GM21390 (cell line): ENCODE measurements around the gene DYNC1LI2.
"Not testable (repeated sequence)": the region's sequence is repeated elsewhere in the genome, so short reads cannot be mapped to it uniquely, and the experiment has no call there.

Source experiments
- ATAC-seq: cut with Tn5 transposase; IDR thresholded peaks from one replicate; pipeline ENCODE4 v1.9.1; 2021; ENCODE audit not compliant: unreplicated experiment

Gene DYNC1LI2

GRCh38 chr16:66698046-66698445 is 53.4 kb downstream of the DYNC1LI2 start:
- no peak for ATAC-seq

GRCh38 chr16:66696669-66697630 is 54.5 kb downstream of the DYNC1LI2 start, which contains the start of gene CMTM4:
CMTM4 (minus strand) TSS chr16:66696743; CDS start chr16:66696525, 218 bp downstream.
- ATAC-seq, result peak; percentile 92

GRCh38 chr16:66695935-66696668 is 55.3 kb downstream of the DYNC1LI2 start:
- peak; percentile 51 for ATAC-seq

GRCh38 chr16:66695471-66695934 is 55.9 kb downstream of the DYNC1LI2 start:
- ATAC-seq, result no peak

GRCh38 chr16:66693149-66693548 is 58.3 kb downstream of the DYNC1LI2 start:
- ATAC-seq, result no peak

GRCh38 chr16:66692341-66692740 is 59.1 kb downstream of the DYNC1LI2 start:
- ATAC-seq, result no peak

GRCh38 chr16:66691234-66691633 is 60.2 kb downstream of the DYNC1LI2 start:
- ATAC-seq, result no peak

- ATAC-seq, result no peak
These were observed 61.1 kb downstream of the DYNC1LI2 start for GRCh38 chr16:66690106-66690847.

- no peak for ATAC-seq
These were observed 62.1 kb downstream of the DYNC1LI2 start for GRCh38 chr16:66689282-66689681.

- no peak for ATAC-seq
These were observed 63.3 kb downstream of the DYNC1LI2 start for GRCh38 chr16:66687906-66688625.

GRCh38 chr16:66685501-66686115 is 65.8 kb downstream of the DYNC1LI2 start:
- not testable (repeated sequence) for ATAC-seq

- ATAC-seq, result no peak
These were observed 69.1 kb downstream of the DYNC1LI2 start for GRCh38 chr16:66682271-66682670.

- ATAC-seq, result no peak
These were observed 69.7 kb downstream of the DYNC1LI2 start for GRCh38 chr16:66681676-66682075.

GRCh38 chr16:66678337-66678736 is 73.1 kb downstream of the DYNC1LI2 start:
- ATAC-seq, result no peak

GRCh38 chr16:66677836-66678235 is 73.6 kb downstream of the DYNC1LI2 start:
- ATAC-seq, result no peak

GRCh38 chr16:66677179-66677578 is 74.2 kb downstream of the DYNC1LI2 start:
- no peak for ATAC-seq

GRCh38 chr16:66676599-66676998 is 74.8 kb downstream of the DYNC1LI2 start:
- ATAC-seq, result no peak

- no peak for ATAC-seq
These were observed 77.7 kb downstream of the DYNC1LI2 start for GRCh38 chr16:66673691-66674090.
